NCI-H2196 treated with DMSO at 0.1 percent for 48 hours (cell line): Measurements from ENCODE around the gene GREM1.
A peak's percentile ranks its signal among the peaks of the same experiment; 100 is the strongest.

Source experiments
- DNase-seq: peaks from one replicate; lab custom pipeline; 2025; ENCODE audit not compliant: unreplicated experiment; lab: John Stamatoyannopoulos, UW

Gene GREM1

GRCh38 chr15:32717426-32718226 is at the start of gene GREM1:
GREM1 (plus strand) TSS chr15:32718004; CDS start chr15:32730691, 12,687 bp downstream.
- no peak for DNase-seq

DNA sequence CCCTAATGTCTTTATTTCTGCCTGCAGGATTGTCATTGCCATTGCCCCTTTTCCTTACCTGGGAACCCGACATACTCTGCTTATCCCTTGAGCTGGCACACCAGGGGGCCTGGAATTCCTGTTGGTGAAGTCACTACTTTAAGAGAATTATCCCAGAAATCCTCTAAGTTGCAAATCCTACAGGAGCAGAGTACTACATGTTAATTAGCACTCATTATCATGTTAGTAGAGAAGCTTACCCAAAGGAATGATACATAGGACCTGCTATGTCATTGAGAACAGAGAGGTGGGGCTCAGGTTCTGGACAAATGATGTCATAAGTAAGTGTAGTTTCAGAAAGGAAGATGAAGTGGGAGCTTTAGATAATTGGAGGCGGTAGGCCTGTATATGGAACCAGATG is 48.9 kb upstream of the GREM1 start:
- no peak for DNase-seq

DNA sequence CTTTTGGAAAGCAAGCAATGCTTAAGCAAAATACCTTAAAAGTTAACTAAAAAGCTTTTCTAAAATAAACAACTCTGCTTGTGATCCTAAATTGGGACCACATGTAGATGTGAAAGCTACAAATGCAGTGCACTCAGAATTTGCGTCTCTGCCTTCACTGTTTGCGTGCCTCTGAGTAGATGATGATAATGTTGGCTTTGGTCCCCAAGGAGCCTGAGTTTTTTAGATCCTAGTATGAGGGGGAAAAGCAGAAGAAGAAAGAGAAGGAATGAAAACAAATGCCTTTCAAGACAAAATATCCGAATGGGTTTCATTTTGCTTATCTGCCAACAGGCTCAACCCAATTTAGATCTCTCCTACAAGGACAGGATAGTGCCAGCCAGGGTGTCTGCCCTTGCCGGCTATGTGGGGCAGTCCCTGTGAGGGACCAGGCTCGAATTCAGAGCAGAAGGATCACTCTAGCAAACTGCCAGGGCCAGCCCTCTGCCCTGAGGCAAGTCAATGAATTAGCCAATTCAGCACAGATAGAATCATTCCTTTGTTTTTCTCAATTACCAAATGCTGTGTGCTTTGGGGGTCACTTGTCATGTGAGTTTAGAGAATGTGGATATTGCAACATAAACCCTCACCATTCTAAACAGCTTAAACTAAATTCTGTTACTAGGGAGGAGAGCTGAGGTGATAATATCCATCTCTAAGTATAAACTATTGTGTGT is 47.8 kb upstream of the GREM1 start:
- DNase-seq = no peak

- no peak for DNase-seq
These were observed 47.2 kb upstream of the GREM1 start for GRCh38 chr15:32670623-32671022.

DNA sequence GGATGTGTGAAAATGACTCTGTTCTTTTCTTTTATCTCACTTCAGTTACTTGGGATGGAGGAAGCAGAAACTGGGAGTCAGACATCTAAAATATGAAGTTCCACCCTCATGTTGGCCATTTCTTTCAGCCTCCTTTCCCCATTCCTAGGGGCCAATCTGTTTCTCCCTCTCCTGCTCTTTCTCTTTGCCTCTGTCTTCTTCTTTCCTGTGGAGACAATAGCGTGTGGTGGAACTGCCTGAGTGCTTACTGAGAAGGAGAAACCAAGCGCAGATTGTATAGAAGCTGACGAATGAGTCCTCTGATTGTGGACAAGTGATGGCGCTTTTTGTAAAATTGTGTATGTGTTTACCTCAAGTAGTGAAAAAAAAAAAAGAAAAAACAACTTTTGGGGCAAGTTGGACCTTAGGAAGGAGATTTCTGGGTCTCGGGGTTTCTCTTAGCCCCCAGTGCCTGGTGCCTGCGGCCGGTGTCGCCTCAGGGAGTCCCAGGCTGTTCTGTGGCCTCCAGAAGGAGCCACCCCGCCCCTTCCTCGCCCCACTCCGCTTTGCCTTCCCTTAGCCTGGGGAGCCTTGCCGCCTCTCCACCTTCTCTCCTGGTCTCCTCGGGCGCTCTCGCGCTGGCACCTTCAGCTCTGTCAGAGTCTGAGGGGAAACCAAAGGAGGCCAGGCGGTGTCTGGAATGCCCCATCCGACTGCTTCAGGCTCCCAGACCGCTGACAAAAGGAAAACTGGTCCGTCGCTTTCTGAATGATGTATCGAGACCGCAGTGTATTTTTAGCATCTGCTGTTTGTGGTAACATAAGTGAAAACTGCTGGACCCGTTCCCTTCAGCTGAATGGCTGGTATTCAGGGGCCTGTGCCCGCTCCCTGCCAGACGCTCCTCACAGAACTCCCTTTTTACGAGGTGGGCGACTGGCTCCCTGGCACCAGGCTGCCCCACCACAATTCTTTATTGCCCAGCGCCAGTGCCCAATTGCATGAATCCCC is 46.2 kb upstream of the GREM1 start:
- no peak for DNase-seq

- DNase-seq = no peak
These were observed 43.1 kb upstream of the GREM1 start for GRCh38 chr15:32674681-32675080.

DNA sequence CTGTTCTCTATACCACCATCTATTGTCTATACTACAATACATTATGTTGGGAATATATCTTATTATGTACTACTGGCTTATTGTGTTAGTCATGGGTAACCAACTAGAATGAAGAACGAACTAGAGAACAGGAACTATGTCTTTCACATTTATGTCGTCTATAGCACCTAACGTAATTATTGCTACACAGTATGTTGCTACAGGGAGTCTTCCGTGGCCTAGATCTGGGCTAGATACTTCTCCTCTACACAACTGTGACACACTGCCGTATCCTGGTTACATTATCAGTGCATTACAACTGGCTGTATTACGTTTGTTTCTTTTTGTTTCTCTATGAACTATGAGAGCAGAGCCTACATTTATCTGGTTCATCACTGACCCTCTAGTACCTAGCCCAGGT is 42.3 kb upstream of the GREM1 start:
- DNase-seq = no peak

DNA sequence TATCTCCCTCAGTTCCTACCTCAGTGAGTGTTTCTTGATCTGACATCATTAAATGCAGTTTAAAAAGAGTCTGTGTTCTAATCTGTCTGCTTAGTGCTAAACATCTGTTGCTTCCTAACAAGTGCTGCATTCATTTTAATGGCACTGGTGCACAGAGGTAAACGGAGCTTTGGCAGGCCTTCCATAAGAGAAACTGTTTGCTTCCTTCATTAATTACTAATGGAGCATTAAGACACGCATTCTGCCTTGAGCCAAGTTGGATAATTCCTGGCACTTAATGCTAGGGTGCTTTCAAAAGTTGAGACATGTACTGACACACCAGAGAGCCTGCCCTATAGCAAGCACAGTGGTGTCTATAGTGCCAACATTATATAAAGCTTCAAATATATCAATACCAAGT is 41.6 kb upstream of the GREM1 start:
- no peak for DNase-seq

DNA sequence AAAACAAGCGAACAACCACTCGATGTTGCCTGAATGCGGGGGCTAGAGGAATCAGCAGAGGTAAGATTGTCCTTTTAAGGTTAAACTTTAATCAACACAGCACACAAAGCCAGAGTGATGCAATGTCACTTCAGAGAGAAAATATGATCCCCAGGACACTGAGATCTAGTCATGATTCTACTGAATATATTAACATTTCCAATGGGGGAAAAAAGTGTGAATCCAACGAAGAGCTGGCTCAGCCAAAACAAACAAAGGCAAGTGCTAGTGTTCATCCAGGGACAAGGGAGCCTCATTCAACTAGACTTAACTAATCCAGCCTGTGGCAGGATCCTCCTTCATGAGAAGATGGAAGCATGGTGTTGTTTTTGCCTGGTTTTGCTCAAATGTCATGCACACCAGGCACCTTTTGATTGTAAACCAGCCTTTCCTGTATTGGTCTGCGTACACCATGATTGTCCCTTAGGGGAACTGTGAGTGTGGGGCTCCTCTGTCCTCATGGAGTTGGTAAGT is 40.5 kb upstream of the GREM1 start:
- peak; percentile 81 for DNase-seq

- no peak for DNase-seq
These were observed 38.5 kb upstream of the GREM1 start for GRCh38 chr15:32679298-32679690.

DNA sequence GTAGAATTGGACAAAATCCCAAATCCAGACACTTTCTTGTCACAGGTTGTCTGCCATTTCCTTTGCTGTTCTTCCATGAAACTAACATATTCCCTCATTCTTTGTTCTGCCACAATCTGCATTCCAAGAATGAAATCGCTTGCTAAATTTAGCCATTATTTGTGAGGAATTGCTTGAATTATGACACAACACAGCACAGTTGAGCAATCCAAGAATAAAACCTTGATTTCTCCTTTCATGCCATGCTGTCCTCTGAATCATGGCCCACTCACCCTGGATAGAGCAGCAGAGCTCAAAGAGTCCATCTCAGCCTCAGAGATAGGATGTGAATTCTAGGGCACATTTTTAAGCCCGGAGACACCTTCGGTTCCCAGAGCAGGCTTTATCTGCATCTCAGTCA is 35.2 kb upstream of the GREM1 start:
- no peak for DNase-seq

GRCh38 chr15:32682977-32683630 is 34.7 kb upstream of the GREM1 start:
- DNase-seq = no peak

GRCh38 chr15:32683906-32684584 is 33.8 kb upstream of the GREM1 start:
- no peak for DNase-seq

DNA sequence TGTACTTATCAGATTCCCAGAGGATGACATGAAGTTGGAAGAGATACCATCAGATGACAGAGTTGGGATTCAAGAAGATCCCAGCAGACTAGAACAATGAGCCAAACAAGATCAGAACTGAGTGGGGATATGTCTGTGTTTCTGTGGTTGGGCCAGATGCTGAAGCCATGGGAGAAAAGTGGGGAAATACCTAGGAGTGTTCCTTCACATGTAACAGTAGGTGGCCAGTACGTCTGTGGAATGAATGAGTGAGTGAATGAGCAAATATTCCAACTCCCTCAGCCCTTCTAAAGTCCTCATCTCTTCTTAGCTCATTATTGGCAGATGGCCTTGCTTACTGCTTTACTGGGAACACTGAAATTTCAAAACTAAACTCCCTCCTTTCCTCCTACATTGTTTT is 32.2 kb upstream of the GREM1 start:
- no peak for DNase-seq

- no peak for DNase-seq
These were observed 30.2 kb upstream of the GREM1 start for GRCh38 chr15:32687556-32687955.

DNA sequence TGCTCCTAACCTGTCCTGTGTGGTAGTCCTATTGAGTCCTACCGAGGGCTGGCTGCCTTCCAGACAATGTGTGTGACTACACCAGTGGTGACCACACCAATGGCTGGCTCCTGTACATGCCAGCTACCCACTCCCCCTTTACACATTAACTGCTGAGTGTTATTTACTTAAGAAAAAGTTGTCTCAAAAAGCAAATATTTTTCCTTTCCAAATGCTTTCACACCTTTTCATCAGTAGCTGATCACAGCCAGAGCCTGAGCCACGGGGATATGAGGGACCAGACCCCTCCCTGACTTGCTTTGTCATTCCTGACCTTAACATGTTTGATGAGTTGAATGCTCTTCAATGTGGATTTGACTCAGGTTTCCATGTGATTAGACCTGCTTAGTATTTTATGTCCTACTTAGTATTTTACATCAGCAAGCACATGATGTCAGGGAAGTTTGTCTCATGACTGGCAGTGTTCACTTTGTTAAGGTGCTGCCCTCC is 29.6 kb upstream of the GREM1 start:
- DNase-seq = no peak

- DNase-seq = no peak
These were observed 26.7 kb upstream of the GREM1 start for GRCh38 chr15:32690941-32691688.

GRCh38 chr15:32691689-32692038 is 26.1 kb upstream of the GREM1 start:
- DNase-seq = no peak

DNA sequence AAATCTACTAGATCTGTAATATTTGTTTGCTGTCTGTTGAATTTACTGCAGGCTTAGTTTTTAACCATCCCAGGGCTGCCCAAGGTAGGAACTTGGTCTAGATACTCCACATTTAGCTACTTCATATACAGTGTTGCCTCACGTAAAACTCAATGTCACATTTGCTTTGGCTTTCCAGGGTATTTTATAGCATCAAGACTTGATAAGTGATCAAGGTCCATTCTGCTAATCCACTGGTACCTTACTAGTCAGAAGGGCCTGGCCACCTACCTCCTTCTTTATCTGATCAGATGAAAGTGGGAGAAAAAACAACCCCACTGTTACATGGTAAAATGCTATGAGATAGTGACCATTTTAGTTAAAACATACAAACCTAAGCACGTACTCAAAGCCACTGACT is 25.5 kb upstream of the GREM1 start:
- DNase-seq = no peak
